ENCODE results near the gene DMAC2L. TPM values are rescaled to one million over a fixed set of nuclear protein-coding genes. Genes with fewer than 3 reads are reported as not detected.
A peak's percentile ranks its signal among the peaks of the same experiment; 100 is the strongest.
"Not testable (repeated sequence)": the region's sequence is repeated elsewhere in the genome, so short reads cannot be mapped to it uniquely, and the experiment has no call there.

The DMAC2L gene
- total RNA-seq, 2 donors from 2014 or later = 21.0 to 24.7 TPM

- peak in 1 of 2 donors; percentile 55 for DNase-seq
- ATAC-seq = peak; percentile 80
- intact Hi-C loops (cut with DNase I, micrococcal nuclease) = no loop called here
Observed at GRCh38 chr14:50364792-50365191, 52.7 kb downstream of the DMAC2L start.

DNA sequence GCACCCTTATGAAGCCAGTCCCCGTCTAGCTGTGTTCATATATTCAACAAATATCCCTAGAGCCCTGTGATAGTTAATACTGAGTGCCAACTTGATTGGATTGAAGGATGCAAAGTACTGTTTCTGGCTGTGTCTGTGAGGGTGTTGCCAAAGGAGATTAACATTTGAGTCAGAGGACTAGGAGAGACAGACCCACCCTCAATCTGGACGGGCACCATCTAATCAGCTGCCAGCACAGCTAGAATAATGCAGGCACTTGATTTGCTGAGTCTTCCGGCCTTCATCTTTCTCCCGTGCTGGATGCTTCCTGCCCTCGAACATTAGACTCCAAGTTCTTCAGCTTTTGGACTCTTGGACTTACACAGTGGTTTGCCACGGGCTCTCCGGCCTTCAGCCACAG is 53.4 kb downstream of the DMAC2L start:
- DNase-seq; intact Hi-C loops (cut with DNase I, micrococcal nuclease): not testable (repeated sequence)
- ATAC-seq = peak; percentile 14

DNA sequence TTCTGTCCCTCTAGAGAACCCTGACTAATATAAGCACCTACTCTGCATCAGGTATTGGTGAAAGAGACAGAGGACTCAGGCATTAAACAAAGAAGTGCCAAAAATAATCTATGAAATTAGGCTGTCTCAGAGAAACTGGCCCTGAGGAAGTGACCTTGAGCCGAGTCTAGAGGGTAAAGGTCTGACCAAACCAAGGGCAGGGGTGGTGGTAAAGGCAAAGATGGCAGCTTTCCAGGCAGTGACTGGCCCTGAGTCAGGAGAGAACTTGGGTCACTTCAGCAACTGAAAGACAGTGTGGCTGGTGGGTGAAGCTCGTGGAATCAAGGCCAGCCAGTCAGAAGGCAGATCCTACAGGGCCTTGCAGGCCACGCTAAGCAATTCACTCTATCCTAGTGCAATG is 54.0 kb downstream of the DMAC2L start:
- intact Hi-C loops (cut with DNase I, micrococcal nuclease) = no loop called here
- peak; percentile 50 for ATAC-seq
- DNase-seq = peak; percentile 51 to 57

- ATAC-seq = no peak
- DNase-seq = no peak
- intact Hi-C loops (cut with DNase I, micrococcal nuclease) = no loop called here
Observed at GRCh38 chr14:50366589-50366988, 54.5 kb downstream of the DMAC2L start.

GRCh38 chr14:50371546-50371945 is 59.4 kb downstream of the DMAC2L start:
- ATAC-seq (no peak), DNase-seq (no peak)
- intact Hi-C loops (cut with DNase I, micrococcal nuclease) = no loop called here

DNA sequence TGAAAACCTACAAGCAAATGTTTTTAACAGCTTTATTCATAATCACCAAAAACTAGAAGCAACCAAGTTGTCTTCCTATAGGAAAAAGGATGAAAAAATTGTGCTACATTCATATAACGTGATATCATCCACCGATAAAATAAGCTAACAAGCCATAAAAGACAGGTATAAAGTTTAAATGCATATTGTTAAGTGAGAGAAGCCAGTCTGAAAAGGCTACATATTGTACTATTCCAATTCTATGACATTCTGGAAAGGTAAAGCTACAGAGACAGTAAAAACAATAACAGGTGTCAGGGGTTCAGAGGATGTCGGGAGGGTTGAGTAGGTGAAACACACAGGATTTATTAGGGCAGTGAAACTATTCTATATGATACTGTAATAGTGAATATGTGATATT is 61.8 kb downstream of the DMAC2L start:
- intact Hi-C loops (cut with DNase I, micrococcal nuclease) = no loop called here
- DNase-seq = no peak
- peak; percentile 69 for ATAC-seq

GRCh38 chr14:50375760-50376159 is 63.6 kb downstream of the DMAC2L start:
- intact Hi-C loops (cut with DNase I, micrococcal nuclease) = no loop called here
- no peak for ATAC-seq

More at GRCh38 chr14:50375760-50376159, 63.6 kb downstream of the DMAC2L start:
- DNase-seq = no peak

Small RNA genes within 50 kb of the gene (microRNA-seq; reads per million reads assigned to microRNA genes)
- gene MIR4504 = 0 to 0.53 reads per million in 2 donors

Other genes starting within 250 kb of the DMAC2L start
- gene VCPKMT, start 195.8 kb upstream of the DMAC2L start, total RNA-seq = 1 to 10 TPM; 4.3 to 5.4 TPM
- 10 to 100 TPM; 34.2 to 50.3 TPM for gene SOS2, start 80.7 kb upstream of the DMAC2L start, total RNA-seq
- 1 to 10 TPM; 9.0 to 9.4 TPM for gene L2HGDH, start 95 bp upstream of the DMAC2L start, total RNA-seq
- 10 to 100 TPM; 24.9 to 25.1 TPM for gene CDKL1, start 84.6 kb downstream of the DMAC2L start, total RNA-seq
- 10 to 100 TPM; 37.5 to 42.6 TPM for gene MAP4K5, start 220.2 kb downstream of the DMAC2L start, total RNA-seq
- gene ATL1, start 247.8 kb downstream of the DMAC2L start, total RNA-seq = 10 to 100 TPM; 12.0 to 12.6 TPM